ENCODE data around the gene DUSP22. TPM values are rescaled to one million over a fixed set of nuclear protein-coding genes. Genes with fewer than 3 reads are reported as not detected.
"Not testable (repeated sequence)": the region's sequence is repeated elsewhere in the genome, so short reads cannot be mapped to it uniquely, and the experiment has no call there.

Gene DUSP22
- polyA plus RNA-seq, 1 experiment = 9.8 TPM

DNA sequence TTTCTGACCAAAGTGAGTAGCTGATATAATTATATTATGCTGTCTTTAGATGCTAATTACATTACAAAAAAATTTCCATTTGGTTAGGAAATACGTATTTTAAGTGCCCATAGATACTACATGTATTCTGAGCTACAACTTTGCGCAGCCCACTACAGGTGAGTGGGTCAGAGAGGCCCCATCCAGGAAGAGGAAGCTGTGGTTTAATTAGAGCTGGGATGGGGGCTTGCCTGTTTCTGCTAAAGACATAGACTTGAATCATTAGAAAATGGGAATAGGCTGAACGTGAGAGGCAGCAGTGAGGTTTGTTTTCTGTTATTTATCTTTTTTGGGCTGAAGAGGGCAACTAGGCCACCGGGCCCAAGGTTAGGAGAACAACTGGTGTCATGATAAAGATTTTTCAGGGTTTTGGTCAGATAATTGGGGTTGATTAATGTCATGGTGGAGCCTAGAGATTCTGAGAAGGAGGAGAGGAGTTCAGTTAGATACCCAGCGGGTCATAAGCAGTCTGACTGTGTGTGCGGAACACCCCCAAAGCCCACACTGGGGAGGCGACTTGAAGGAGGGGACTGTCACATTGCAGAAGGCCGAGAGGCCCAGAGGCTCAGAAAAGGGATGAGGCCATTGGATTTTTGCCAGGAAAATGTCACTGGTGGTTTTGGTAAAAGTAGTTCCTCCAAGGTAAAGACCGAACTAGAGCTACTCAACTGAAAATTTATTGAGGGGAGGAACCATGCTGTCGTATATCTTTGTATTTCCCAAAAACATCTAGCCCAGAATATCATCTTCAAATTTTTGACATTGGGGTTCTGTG lies 84.7 kb downstream of the DUSP22 start:
- peaks cover 4% of the 10 kb centered on the region for H3K27me3 ChIP-seq (ENCODE audit: control insufficient read depth, insufficient read depth, low read length)
- CTCF ChIA-PET = no interaction called here
- no peak overlapping the region for H3K4me3 ChIP-seq (ENCODE audit: low read depth, low read length)
- H3K36me3 ChIP-seq (ENCODE audit: control insufficient read depth, insufficient read depth, low read length) = no peaks in the 10 kb centered on the region
- DNase-seq (ENCODE audit: low read depth) = no peak
- POLR2A ChIA-PET = no interaction called here
- TF ChIP-seq, protein P1, sequence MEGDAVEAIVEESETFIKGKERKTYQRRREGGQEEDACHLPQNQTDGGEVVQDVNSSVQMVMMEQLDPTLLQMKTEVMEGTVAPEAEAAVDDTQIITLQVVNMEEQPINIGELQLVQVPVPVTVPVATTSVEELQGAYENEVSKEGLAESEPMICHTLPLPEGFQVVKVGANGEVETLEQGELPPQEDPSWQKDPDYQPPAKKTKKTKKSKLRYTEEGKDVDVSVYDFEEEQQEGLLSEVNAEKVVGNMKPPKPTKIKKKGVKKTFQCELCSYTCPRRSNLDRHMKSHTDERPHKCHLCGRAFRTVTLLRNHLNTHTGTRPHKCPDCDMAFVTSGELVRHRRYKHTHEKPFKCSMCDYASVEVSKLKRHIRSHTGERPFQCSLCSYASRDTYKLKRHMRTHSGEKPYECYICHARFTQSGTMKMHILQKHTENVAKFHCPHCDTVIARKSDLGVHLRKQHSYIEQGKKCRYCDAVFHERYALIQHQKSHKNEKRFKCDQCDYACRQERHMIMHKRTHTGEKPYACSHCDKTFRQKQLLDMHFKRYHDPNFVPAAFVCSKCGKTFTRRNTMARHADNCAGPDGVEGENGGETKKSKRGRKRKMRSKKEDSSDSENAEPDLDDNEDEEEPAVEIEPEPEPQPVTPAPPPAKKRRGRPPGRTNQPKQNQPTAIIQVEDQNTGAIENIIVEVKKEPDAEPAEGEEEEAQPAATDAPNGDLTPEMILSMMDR (IDR thresholded peaks at IDR 0.05; ENCODE audit: insufficient read depth, low read depth, low read length) = no peak

GRCh38 chr6:377641-378020 lies 85.3 kb downstream of the DUSP22 start:
- DNase-seq (ENCODE audit: low read depth); H3K36me3 ChIP-seq (ENCODE audit: control insufficient read depth, insufficient read depth, low read length); CTCF ChIA-PET; H3K27me3 ChIP-seq (ENCODE audit: control insufficient read depth, insufficient read depth, low read length); POLR2A ChIA-PET; H3K4me3 ChIP-seq (ENCODE audit: low read depth, low read length): not testable (repeated sequence)

DNA sequence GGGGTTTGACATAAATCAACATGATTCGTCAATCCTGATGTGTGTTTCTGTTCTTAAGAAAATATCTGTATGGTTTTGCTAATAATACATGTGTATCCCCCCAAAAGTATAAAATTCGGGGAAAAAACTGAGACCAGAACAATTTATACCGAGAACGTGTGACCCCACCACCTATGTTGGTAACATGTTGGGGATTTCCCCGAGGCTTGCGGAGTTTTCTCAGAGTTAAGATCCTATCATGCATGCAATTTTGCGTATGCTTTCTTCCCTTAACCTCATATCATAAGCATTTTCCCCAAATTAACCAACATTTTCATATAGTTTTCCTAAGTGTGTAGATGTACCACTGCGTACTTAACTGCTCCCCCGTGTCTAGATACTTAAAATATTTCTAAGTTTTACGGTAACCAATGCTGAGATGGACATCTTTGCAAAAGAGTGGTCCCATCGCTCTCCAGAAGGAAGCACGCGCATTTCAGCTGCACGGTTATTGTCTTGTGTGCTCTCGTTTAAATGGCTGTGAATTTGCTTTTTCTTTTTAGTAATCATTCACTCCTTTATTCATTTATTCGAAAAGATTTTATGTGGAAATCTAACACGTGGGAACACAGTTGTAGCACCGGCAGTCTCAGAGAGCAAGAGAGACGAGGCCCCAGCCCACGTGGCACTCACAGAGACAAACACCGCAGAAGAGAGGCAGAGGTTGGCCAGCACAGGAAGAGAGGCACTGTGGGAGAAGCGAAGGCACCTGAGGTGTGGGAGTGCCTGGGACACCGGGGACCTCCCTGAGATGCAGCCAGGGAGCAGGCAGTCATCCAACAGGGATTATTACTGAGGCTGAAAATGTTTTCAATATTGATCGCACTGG lies 86.0 kb downstream of the DUSP22 start:
- peaks cover 4% of the 10 kb centered on the region for H3K27me3 ChIP-seq (ENCODE audit: control insufficient read depth, insufficient read depth, low read length)
- H3K36me3 ChIP-seq (ENCODE audit: control insufficient read depth, insufficient read depth, low read length) = no peaks in the 10 kb centered on the region
- ChIA-PET POLR2A (no interaction called here), CTCF (no interaction called here)
- no peak overlapping the region for H3K4me3 ChIP-seq (ENCODE audit: low read depth, low read length)
- DNase-seq (ENCODE audit: low read depth) = no peak
- TF ChIP-seq, protein P1 (IDR thresholded peaks at IDR 0.05; ENCODE audit: insufficient read depth, low read depth, low read length) = no peak

DNA sequence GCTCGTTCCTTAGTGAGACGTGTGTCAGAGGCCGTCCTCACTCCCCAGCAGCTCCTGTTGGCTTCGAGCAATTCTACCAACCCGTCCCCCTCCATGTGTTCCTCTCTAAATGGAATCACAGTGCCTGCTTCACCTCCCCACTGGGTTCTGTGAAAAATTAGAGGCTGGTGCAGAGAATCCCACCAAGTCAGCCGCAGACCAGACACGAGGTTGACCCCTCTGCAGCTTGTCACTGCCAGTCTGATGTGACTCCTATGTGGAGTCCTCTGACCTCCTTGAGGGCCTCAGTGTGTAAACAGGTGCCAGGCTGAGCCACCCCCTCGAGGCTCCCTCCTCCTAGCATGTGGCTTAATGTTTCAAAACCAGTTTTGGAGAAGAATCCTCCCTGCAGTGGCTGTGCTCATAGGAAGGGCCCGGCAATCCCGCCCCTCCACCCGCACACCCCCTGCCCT lies 86.7 kb downstream of the DUSP22 start:
- TF ChIP-seq, protein P1 (IDR thresholded peaks at IDR 0.05; ENCODE audit: insufficient read depth, low read depth, low read length) = no peak
- H3K27me3 ChIP-seq (ENCODE audit: control insufficient read depth, insufficient read depth, low read length) = peaks cover 3% of the 10 kb centered on the region
- CTCF ChIA-PET = no interaction called here
- no peaks in the 10 kb centered on the region for H3K36me3 ChIP-seq (ENCODE audit: control insufficient read depth, insufficient read depth, low read length)
- POLR2A ChIA-PET = no interaction called here
- no peak overlapping the region for H3K4me3 ChIP-seq (ENCODE audit: low read depth, low read length)
- DNase-seq (ENCODE audit: low read depth) = no peak

DNA sequence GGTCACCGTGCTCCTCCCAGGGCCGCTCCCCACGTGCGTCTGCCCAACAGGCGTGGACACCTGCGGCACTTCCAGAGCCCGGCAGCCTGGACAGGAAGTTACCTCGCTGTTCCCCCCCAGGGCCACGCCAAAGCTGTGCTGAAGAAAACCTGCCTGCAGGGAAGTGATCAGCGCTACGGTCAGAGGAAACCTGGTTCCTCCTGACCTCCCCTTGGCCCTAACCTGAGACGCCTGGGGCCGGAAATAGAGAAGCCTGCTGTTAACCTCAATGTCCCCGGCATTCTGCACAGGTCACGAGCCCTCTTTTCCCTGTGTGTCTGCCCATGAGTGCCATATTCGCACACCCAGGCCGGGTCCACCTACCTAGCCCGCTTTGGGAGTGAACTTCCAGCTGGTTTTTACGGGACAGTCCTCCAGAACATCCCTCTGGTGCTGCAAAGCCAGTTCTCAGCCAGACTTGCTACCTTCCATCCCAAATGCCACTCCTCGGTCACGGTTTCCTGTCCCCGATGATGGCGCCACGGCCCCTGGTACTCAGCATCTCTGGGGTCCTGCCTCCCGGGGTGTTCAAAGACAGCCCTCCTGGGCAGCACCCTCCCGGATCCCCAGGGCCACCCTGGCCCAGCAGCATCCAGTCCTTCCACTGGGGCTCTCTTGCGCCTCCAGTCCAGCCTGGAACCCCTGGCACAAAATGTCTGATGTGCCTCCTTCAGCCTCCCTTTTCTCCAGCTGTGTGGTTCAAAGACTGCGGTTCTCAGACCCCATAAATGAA lies 87.3 kb downstream of the DUSP22 start:
- CTCF ChIA-PET = no interaction called here

More for the DNA sequence above, 87.3 kb downstream of the DUSP22 start:
- H3K4me3 ChIP-seq (ENCODE audit: low read depth, low read length) = no peak overlapping the region
- H3K27me3 ChIP-seq (ENCODE audit: control insufficient read depth, insufficient read depth, low read length) = peaks cover 3% of the 10 kb centered on the region
- DNase-seq (ENCODE audit: low read depth) = no peak
- no peaks in the 10 kb centered on the region for H3K36me3 ChIP-seq (ENCODE audit: control insufficient read depth, insufficient read depth, low read length)
- TF ChIP-seq, protein P1 (IDR thresholded peaks at IDR 0.05; ENCODE audit: insufficient read depth, low read depth, low read length) = no peak
- POLR2A ChIA-PET = no interaction called here

Data from BJ (cell line).